DOHH2 (cell line): ENCODE measurements around the gene ABLIM2.

ENCODE experiments used
- H3F3A ChIP-seq: fragments of 200-600 bp; sonication (generic), shearing (Covaris generic); 2 replicates; pipeline ENCODE4 v1.6.0; 2016; ENCODE audit warnings: antibody characterized with exemption, mild to moderate bottlenecking; ENCODE audit not compliant: control insufficient read depth, insufficient read depth
- H3K27ac ChIP-seq: fragments of 200-600 bp; sonication (generic); 2 replicates; pipeline ENCODE4 v1.5.1; 2014; ENCODE audit warnings: low read depth, mild to moderate bottlenecking, low read length, moderate library complexity
- H3K27me3 ChIP-seq: fragments of 200-600 bp; sonication (generic); 2 replicates; pipeline ENCODE4 v1.6.1; 2014; ENCODE audit warnings: mild to moderate bottlenecking, low read length, mixed read lengths; ENCODE audit not compliant: control insufficient read depth
- H3K36me3 ChIP-seq: fragments of 200-600 bp; sonication (generic); 2 replicates; pipeline ENCODE4 v1.6.1; 2014; ENCODE audit warnings: mild to moderate bottlenecking, low read length, moderate library complexity, mixed read lengths; ENCODE audit not compliant: control insufficient read depth
- H3K4me1 ChIP-seq: fragments of 200-600 bp; sonication (generic); 2 replicates; pipeline ENCODE4 v1.6.1; 2014; ENCODE audit warnings: mild to moderate bottlenecking, low read length, mixed read lengths; ENCODE audit not compliant: control insufficient read depth
- H3K4me2 ChIP-seq: fragments of 200-600 bp; sonication (generic); 2 replicates; pipeline ENCODE4 v1.6.0; 2014; ENCODE audit warnings: mild to moderate bottlenecking, low read length, moderate library complexity
- H3K4me3 ChIP-seq: fragments of 200-600 bp; sonication (generic); 2 replicates; pipeline ENCODE4 v1.5.1; 2014; ENCODE audit warnings: mild to moderate bottlenecking, low read length, mixed read lengths
- H3K79me2 ChIP-seq: fragments of 200-600 bp; sonication (generic); 2 replicates; pipeline ENCODE4 v1.6.1; 2014; ENCODE audit warnings: mild to moderate bottlenecking, low read length, mixed read lengths; ENCODE audit not compliant: control insufficient read depth
- H3K9me2 ChIP-seq: fragments of 200-600 bp; sonication (generic); replicated peaks from 2 replicates; pipeline ENCODE4 v1.6.1; 2014; ENCODE audit warnings: mild to moderate bottlenecking, low read length, mixed read lengths; ENCODE audit not compliant: control insufficient read depth
- H3K9me3 ChIP-seq: fragments of 200-600 bp; sonication (generic); 2 replicates; pipeline ENCODE4 v1.6.1; 2014; ENCODE audit warnings: antibody characterized with exemption, low read length, mixed read lengths; ENCODE audit not compliant: control insufficient read depth, insufficient read depth
- H4K20me1 ChIP-seq: fragments of 200-600 bp; sonication (generic); 2 replicates; pipeline ENCODE4 v1.6.0; 2014; ENCODE audit warnings: low read depth, mild to moderate bottlenecking, antibody characterized with exemption, low read length, moderate library complexity; ENCODE audit not compliant: control insufficient read depth, insufficient read depth
- EZH2phosphoT487 ChIP-seq: fragments of 200-600 bp; sonication (generic); IDR thresholded peaks from 2 replicates; pipeline ENCODE4 v1.6.1; 2017; ENCODE audit warnings: borderline replicate concordance, mild to moderate bottlenecking, antibody characterized with exemption, low read length, moderate library complexity, mixed read lengths
- TF ChIP-seq, protein P1 (sequence below): fragments of 200-600 bp; sonication (generic); IDR thresholded peaks from one replicate; pipeline ENCODE4 v1.5.1; 2014; ENCODE audit warnings: antibody characterized with exemption, mild to moderate bottlenecking, low read depth, low read length; ENCODE audit not compliant: poor library complexity, severe bottlenecking

Gene ABLIM2

DNA sequence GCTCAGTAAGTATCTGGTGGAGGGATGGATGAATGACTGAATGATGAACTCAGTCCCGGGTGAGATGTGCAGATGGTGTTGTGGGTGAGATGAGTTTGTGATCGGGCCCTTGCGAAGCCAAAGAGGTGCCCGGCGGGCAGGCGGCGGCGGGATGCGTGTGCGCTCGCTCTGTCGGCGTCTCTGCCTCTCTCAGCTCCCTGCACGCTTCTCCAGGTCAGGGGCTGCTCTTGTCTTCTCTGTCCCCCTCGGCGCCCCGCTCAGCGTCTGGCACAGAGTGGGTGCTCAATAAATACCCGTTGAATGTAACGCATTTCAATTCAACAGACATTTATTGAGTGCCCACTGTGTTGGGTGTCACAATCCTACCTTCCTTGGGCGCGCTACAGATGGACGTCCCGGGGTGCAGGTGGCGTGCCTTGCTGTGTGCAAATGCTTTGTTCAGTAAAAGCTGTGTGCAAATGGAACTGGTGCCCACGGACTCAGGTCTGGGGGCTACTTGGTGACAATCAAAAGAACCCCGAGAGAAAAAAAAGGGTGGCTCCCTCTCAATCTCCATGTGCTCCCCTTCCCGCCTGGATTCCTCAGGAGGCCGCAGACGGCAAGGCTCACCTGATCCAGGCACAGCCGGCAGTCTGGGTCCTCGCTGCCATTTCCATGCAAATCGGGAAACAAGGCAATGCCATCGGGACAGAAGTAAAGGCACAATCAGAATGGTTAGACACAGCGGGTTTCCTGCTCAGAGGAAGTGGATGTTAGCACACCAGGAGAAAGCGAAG, 153.4 kb downstream of the ABLIM2 start:
- Histone ChIP-seq H3K79me2 (no peaks in the 10 kb centered on the region), H3K9me2 (no peaks in the 10 kb centered on the region), H3K36me3 (no peaks in the 10 kb centered on the region), H3K27me3 (no peaks in the 10 kb centered on the region), H3K4me2 (no peak overlapping the region), H3K4me1 (no peaks in the 10 kb centered on the region), H3K27ac (no peak overlapping the region), H4K20me1 (no peaks in the 10 kb centered on the region), H3F3A (no peaks in the 10 kb centered on the region), H3K4me3 (no peak overlapping the region), H3K9me3 (no peaks in the 10 kb centered on the region)
- no peak for TF ChIP-seq EZH2phosphoT487
- TF ChIP-seq, protein P1, sequence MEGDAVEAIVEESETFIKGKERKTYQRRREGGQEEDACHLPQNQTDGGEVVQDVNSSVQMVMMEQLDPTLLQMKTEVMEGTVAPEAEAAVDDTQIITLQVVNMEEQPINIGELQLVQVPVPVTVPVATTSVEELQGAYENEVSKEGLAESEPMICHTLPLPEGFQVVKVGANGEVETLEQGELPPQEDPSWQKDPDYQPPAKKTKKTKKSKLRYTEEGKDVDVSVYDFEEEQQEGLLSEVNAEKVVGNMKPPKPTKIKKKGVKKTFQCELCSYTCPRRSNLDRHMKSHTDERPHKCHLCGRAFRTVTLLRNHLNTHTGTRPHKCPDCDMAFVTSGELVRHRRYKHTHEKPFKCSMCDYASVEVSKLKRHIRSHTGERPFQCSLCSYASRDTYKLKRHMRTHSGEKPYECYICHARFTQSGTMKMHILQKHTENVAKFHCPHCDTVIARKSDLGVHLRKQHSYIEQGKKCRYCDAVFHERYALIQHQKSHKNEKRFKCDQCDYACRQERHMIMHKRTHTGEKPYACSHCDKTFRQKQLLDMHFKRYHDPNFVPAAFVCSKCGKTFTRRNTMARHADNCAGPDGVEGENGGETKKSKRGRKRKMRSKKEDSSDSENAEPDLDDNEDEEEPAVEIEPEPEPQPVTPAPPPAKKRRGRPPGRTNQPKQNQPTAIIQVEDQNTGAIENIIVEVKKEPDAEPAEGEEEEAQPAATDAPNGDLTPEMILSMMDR = no peak

DNA sequence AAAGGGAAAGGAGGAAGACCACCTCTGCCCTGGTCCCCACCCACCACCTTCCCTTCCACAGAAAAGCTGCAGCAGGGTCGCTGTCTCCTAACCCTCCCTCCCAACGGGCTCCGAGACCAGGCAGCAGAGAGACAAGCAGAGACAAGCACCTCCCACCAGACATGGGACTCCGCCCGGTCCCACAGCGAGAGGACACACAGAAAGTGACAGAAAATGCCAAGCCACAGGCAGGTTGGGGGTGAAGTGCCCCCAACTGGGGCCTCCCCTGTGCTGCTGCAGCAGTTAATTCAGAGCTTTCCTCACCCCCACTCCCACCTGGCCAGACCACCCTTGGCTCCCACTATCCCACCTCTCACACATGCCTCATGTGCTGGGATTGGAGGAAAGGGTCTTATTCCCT, 154.5 kb downstream of the ABLIM2 start:
- Histone ChIP-seq H3K9me2 (no peaks in the 10 kb centered on the region), H4K20me1 (no peaks in the 10 kb centered on the region), H3K27ac (no peak overlapping the region), H3K36me3 (no peaks in the 10 kb centered on the region), H3K9me3 (no peaks in the 10 kb centered on the region), H3F3A (no peaks in the 10 kb centered on the region), H3K4me2 (no peak overlapping the region), H3K79me2 (no peaks in the 10 kb centered on the region), H3K4me3 (no peak overlapping the region), H3K4me1 (no peaks in the 10 kb centered on the region), H3K27me3 (no peaks in the 10 kb centered on the region)
- TF ChIP-seq EZH2phosphoT487 = no peak
- TF ChIP-seq, protein P1 = no peak

DNA sequence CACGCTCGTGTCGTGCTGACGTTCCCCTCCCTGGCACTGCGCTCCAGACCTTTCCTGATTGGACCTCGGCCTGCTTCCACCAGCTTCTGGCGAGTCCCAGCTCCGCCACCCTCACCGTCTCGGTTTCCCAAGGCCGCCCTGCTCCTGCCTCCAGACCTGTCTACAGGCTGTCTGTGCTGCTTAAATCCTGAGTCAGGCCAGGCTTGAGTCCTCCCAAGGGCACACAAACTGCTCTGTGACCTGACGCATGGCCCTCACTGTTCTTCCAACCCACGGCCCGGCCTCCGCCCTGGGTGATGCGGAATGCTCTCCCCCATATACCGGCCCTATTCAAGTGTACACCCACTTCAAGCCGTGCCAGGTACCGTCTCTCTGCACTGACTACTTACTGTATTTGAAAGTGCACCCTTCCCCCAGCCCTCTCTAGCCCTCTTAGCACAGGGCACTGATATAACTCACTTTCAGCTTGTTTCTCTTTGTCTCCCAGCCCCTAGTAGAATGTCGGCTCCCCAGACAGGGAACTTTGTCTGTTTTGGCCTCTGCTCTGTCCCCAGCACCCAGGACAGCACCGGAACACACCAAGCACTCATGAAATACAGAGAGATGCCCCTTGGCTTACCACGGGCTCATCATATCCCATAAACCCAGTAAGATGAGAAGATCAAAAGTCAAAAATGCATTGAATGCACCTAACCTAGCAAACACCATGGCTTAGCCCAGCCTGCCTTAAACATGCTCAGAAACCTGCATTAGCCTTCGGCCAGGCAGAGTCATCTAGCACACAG, 155.9 kb downstream of the ABLIM2 start:
- H3K4me3 ChIP-seq = no peak overlapping the region
- H3K4me1 ChIP-seq = no peaks in the 10 kb centered on the region
- H3K36me3 ChIP-seq = no peaks in the 10 kb centered on the region
- no peaks in the 10 kb centered on the region for H3K79me2 ChIP-seq
- H4K20me1 ChIP-seq = no peaks in the 10 kb centered on the region
- TF ChIP-seq, protein P1 = no peak
- no peak for TF ChIP-seq EZH2phosphoT487
- H3K4me2 ChIP-seq = no peak overlapping the region
- H3K9me3 ChIP-seq = no peaks in the 10 kb centered on the region
- H3K9me2 ChIP-seq = no peaks in the 10 kb centered on the region
- no peak overlapping the region for H3K27ac ChIP-seq
- no peaks in the 10 kb centered on the region for H3F3A ChIP-seq
- no peaks in the 10 kb centered on the region for H3K27me3 ChIP-seq
